Left colon (tissue), 2 donors: Measurements from ENCODE around the gene CLDN16. TPM values are rescaled to one million over a fixed set of nuclear protein-coding genes. Genes with fewer than 3 reads are reported as not detected.

ENCODE experiments used
- ATAC-seq: fragments of 200-7000 bp; cut with Tn5 transposase; one replicate; pipeline ENCODE4 v1.9.1; 2020; ENCODE audit warnings: mild to moderate bottlenecking, moderate library complexity
- DNase-seq, 2 donors: peaks; one replicate each; pipeline ENCODE4 v3.0.0-alpha.2; 2020
- intact Hi-C, 2 donors: fragments of 100-400 bp; cut with DNase I in 1 of 2; cut with micrococcal nuclease in 1 of 2; formaldehyde crosslinking; loops; one replicate each; pipeline versions ENCODE4 v1.11.2 to v1.14.0; 2022; cut with DNase I, micrococcal nuclease
- total RNA-seq, 2 donors: library from RNA; stranded (reverse); fragmentation: NEBNext Ultra II Directional; extraction: Animal tissue kit (Norgen Biotek cat#: 25700); gene quantifications; one replicate each; pipeline ENCODE4 v1.2.1, GENCODE V29; 2021
- donor health status: DM: no; HTN: no; CAD: no.
- donor health status: DM: yes; HTN: yes; CAD: no.

The CLDN16 gene
- total RNA-seq, 2 donors from 2014 or later, result 0.09 TPM; not detected in 1

DNA sequence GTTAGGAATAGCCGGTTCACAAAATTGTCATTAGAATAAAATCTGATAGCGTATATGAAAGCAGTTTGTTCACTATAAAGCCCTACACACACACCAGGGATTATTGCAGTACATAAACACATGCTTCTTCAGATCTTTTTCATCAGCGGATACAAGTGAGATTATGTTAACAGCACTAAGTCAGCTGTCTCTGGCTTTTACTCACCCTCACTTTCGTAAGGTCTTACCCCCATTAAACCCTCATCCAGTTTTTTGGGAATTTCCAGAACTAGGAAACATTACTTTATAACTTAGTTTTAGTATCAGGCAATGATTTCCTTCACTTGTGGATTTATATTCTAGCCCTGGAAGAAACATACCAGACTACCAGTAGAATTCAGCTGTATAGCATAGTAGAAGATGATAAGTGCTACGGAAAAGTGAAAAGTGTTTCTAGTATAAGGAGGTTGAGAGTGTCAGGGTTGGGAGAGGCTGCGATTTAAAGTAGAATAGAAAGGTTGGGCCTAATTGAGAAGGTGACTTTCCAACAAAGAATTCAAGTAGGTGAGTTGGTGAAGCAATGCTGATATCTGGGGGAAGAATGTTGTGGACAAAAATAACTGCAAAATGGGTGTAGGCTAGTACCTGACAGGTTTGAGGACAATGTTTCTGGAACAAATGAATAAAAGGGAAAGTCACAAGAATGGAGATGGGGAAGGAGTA is 39.0 kb downstream of the CLDN16 start:
- intact Hi-C loops, result loop anchor here in 1 of 2 donors (10.0 kb wide), 1 partner anchor 202 kb away; no protein-coding TSS in a partner anchor
- ATAC-seq (no peak), DNase-seq (no peak)

DNA sequence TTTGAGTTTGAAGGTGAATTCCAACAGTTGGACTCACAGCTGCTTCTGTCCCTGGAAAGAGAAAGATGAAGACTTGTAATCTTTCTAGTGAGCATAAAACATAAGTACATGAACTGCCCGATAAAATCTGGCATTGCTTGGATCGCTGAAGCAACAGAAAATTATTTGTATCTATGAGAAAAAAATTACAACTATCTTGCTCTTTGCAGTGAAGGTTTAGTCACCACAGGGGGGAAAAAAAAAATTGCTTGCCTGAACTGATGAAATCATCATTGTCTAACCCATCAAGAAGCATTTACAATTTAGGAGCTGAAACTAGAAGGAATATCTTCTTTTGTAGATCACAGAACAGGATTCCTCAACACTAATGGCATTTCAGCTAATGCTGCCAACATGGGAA is 41.7 kb downstream of the CLDN16 start:
- intact Hi-C loops, result loop anchor here in 1 of 2 donors (10.0 kb wide), 1 partner anchor 205 kb away; no protein-coding TSS in a partner anchor
- no peak for ATAC-seq
- no peak for DNase-seq

DNA sequence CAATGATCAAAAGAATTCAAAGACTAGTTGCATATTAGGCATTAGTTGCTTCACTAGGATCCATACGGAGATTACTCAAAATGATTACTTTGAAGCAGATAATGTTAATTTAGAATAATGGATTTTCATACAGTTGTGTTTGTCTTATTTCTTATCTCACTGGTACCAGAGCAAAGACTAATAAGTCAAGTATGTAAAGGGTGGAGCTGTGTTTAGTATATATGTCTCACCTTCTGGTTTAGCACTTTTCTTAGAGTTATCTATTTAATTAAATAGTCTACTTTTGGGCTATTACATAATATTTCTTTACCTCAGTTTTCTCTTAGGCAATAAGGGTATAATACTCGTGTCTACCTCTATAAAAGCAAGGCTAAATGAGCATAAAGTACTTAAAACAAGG is 42.9 kb downstream of the CLDN16 start:
- intact Hi-C loops, result no loop called here
- ATAC-seq, result no peak
- no peak for DNase-seq

DNA sequence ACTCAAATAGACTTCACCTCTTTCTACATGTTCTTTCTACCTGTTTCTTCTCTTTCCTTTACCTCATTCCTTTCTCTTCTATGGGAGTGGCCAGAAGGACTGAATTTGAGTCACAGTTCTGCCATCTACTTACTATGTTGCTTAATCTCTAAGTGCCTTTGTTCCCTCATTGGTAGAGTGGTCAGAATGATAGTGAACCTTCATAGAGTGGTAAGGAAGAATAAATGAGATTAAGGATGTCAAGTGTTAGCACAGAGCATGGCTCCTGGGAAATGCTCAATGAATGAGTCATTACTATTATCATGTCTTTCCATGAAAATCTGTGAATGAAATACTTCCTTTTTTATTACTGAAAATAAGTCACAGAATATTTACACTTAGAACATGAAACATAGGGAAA is 44.3 kb downstream of the CLDN16 start:
- intact Hi-C loops, result no loop called here
- ATAC-seq (no peak), DNase-seq (no peak)

DNA sequence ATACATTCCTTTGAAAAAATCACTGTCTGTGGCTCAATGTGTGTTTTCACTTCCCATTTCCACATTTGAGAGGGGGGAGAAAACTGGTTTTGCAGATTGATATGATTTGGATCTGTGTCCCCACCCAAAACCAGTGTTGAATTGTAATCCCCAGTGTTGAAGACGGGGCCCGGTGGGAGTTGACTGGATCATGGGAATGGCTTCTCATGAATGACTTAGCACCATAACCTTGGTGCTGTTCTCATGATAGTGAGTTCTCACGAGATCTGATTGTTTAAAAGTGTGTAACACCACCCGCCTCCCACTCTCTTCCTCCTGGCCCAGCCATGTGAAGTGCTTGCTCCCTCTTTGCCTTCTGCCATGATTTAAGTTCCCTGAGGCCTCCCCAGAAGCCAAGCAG is 45.7 kb downstream of the CLDN16 start:
- intact Hi-C loops, result no loop called here
- DNase-seq, result no peak
- ATAC-seq, result no peak

DNA sequence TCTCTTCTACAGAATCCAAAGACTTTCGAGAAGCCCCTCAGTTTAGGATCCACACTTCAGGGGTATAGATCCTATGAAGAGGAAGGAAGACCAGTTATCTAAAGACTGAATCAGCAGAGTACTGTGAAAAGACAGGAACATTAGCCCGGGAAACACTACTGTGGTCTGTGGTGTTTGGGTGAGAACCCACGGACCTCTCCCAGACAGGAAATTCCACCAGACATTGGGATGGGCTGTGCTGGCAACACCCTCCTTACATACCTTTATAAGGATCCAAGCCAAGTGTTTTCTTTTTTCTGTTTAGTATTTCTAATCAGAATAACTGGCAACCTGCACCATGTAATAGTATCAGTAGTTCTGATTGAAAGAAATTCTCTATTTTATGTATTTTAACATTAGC is 47.7 kb downstream of the CLDN16 start:
- intact Hi-C loops, result no loop called here
- DNase-seq (no peak), ATAC-seq (no peak)

DNA sequence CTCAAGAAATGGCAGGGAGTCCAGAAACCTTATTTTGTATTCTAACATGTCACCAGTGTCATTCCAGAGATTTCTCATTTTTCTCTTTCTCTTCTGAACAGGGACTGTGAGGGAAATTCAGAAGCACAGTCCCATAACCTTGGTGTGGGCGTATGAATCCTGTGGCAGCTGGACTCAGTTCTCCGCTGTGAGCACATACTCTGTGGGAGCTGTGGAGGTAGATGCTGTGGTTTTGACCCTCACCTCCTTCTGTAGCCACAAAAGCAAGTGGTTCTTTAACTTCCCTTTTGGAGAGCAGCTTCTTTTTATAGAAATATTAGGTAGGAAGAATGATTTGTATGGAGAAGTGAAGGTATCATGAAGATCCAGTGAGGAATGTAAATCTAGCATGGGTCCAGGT is 48.4 kb downstream of the CLDN16 start:
- ATAC-seq, result no peak
- intact Hi-C loops, result no loop called here
- no peak for DNase-seq

DNA sequence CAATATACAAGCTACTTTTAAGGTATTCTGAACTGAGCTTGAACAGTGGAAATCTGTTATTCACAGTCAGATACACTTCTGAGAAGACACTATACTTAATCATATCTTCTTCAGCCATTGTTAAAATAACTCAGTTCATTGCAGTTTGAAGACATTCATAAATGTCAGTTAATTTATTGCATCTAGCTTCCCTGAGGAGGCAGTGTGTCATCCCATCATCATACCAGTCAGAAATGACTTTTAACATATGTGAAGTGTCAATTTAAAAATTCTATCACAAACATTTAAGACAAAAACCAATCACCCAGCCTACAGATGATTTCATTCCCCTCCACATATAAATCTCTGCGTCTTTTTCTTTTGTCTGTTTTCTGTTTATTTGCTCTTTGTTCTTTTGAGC is 54.3 kb downstream of the CLDN16 start:
- intact Hi-C loops, result no loop called here
- DNase-seq (no peak), ATAC-seq (no peak)

DNA sequence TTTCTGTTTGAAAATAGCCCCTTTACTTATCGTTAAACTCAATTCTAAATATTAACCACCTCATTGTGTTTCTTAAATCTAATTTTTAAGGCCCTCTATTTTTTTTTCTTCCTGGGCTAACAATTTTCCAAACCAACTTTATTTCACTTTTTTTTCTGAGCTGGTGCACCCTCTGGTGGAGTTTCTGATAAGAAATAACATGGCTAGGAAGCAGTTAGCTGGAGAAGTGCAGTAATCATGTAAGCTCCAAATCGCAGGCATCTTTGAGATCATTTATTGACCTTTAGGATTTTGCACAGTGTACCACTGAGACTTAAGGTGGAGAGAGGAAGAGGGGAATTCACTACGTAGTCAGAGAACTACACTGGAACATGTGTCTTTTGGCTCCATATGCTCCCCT is 55.3 kb downstream of the CLDN16 start:
- DNase-seq, result no peak
- no peak for ATAC-seq
- intact Hi-C loops, result no loop called here

DNA sequence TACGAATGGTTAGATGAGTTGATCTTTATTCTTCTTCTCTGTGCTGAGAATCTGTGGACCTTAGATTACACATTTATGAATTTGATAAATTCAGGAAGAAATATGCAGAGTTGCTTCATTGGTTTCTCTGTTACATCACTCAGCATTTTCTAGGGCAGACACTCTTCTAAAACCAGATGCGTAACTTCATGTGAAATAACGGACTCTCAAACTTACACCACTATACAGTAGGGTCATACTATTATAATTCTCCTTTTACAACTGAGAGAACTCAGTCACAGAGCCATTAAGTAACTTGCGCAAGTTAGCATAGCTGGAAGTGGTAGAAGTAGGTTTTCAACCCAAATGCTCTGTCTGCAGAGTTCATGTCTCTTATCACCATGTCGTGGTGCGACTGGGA is 56.0 kb downstream of the CLDN16 start:
- no peak for ATAC-seq
- no peak for DNase-seq
- intact Hi-C loops, result no loop called here

DNA sequence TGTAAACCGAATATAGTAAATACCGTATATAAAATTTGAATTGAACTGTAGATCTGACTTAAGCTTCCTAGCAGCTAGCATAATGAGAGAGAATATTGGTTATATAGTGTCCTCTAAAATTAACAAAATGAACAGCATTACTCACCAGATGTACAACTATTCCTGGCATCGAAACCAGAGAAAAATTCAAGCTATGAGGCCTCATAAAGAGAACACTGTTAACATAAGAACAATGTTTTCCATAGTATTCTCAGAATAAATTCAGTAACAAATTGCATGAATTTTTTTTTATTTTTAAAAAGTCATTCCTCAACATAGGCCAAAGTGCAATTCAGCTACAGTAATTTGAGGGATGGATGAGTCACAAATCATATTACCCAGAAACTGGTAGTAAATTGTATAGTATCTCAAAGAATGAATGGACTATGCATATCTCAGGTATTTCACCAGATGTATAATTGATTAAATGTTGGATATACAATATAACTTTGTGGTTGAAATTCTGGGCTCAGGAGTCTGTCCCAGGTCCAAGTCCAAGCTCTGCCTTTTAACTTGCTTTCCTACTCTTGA is 56.7 kb downstream of the CLDN16 start:
- no peak for ATAC-seq
- no peak for DNase-seq
- intact Hi-C loops, result no loop called here

DNA sequence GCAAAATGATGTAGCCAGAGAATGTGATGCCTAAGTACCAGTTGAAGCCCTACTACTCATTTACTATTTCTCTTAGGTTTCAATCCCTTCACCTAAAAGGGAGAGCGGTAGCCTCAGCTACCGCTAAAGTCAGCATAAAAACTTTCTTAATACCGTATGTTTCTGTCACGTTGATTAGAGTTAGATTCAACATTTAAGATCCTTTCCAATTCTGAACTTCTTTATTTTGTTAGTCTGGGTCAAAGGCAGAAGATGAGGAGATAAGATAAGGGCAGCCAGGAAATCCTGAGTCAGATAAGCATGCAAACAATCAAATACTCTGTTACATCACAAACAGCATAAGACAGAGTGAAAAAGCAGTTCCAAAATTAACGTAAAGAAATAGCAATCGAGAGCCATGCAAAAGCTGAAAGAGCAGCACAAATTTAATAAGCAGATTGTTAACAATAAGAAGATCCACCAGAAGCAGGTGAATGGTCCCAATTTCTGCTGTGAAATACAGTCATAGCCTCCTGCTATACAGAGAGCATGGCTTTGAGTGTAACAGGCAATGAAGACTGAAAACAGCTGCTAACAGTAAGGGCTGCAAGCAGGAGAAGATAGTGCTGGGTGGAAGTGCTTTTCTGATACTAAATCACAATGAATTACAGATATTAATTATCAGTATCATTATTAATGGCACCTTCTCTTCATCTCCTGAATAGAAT is 58.8 kb downstream of the CLDN16 start:
- no peak for DNase-seq

DNA sequence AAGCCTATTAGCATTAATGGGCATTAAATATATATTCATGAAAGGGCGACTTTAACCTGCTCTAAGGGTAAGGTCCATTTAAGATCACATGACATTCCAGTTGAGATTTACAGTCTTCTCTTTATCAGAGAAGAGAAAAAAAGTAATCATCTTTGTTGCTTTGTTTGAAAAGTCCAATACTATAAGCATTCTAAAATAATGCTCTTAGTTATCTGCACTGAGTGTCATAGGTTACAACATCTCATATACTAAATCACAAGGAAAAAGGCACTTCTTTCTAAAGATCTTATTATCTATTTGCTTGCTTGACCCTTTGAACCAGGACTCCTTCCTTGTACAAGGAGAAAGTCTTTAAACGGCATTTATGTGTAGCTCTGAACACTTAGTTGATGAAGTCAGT is 60.3 kb downstream of the CLDN16 start:
- no peak for ATAC-seq
- intact Hi-C loops, result no loop called here
- no peak for DNase-seq

More for the DNA sequence above, 58.8 kb downstream of the CLDN16 start:
- intact Hi-C loops, result no loop called here
- no peak for ATAC-seq

DNA sequence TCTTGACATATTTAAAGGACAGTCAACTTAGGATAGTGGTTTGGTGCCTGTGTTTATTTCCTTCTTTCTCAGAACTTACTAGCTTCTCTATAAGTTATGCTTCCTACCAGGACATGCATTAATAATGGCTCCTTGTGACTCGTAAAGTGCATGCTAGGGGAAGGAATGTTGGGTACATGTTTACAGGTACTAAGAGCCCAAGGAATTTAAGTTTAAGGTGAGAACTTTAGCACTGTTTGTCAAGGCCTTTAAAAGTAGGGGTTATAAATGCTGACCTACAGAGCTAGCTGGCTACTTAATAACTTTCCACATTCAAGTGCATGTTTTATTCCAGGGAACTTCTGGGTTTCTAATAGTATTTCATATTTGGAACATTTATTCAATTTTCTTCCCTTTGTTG is 61.8 kb downstream of the CLDN16 start, which contains the start of gene TMEM207:
TMEM207 (minus strand) TSS at position 101 of the 400 bp plus-strand sequence; CDS start at position 9, 92 bp downstream.
- DNase-seq (no peak), ATAC-seq (no peak)

DNA sequence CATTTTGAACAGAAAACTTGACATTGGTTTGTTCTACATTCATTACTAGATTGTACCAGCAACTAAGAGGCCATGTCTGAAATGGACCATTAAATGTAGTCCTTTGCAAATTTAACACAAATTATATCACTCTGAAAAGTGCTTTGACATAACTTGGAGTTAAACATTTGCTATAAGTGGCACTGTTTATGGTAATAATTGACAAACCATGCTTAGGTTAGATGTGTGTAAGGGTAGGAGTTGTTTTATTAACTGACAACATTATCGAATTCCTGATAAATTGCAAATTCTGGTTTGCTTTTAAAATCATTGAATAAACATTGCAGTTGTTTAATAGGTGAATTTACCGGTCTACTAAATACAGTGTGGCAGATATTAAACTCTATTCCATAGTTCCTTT is 67.9 kb downstream of the CLDN16 start:
- intact Hi-C loops, result no loop called here
- ATAC-seq, result no peak
- DNase-seq, result no peak

More for the DNA sequence above, 61.8 kb downstream of the CLDN16 start, which contains the start of gene TMEM207:
- intact Hi-C loops, result no loop called here

DNA sequence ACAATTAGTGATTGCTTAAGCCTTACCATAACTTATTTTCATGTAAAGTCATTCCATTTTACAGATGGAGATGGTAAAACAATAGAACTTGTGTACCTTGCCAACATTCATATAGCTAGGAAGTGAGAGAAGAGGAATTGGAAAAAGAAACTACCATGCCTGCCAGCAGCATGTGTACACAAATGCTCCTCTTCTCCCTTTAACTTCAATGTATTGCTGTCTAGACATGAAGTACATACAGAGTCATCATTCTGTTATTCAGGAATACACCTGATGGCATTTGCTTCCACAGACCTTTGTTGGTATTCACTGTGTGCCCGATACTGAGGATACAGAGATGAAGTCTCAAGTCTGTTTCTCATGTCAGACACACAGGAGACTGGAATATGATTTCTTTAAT is 68.8 kb downstream of the CLDN16 start:
- intact Hi-C loops, result no loop called here
- ATAC-seq (no peak), DNase-seq (no peak)

DNA sequence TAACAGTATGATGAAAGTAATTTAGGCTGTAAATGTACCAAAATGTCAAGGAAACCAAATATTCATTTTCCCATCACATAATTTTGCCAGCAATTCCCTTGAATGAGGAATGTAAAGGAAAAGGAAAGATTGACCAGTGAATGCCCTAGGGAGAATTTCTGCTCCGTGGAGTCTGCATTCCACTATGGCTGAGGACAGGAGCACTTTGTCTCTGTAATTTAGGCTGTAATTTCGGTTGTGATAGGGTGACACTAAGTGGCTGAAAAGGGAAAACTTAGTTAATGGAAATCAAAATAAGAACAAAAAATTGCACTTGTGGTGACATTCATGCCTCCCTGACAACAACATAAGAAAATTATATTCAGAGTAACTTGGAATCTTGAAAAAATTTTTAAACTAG is 70.1 kb downstream of the CLDN16 start:
- no peak for ATAC-seq
- no peak for DNase-seq
- intact Hi-C loops, result no loop called here
